GM12878 (cell line): ENCODE data around the gene ANKRD13A. TPM values are rescaled to one million over a fixed set of nuclear protein-coding genes. Genes with fewer than 3 reads are reported as not detected.

Experiments used
- ASH2L ChIP-seq: fragments of 300-600, 200-600 bp; sonication (generic); IDR thresholded peaks from 2 replicates; pipeline ENCODE4 v1.6.1; 2017; ENCODE audit warnings: low read depth, mild to moderate bottlenecking, borderline replicate concordance
- ATF2 ChIP-seq: IDR thresholded peaks from 2 replicates; pipeline ENCODE4 v1.6.1; 2012; ENCODE audit warnings: low read length, inconsistent platforms
- ATF7 ChIP-seq: fragments of 450-650 bp; IDR thresholded peaks from 2 replicates; pipeline ENCODE4 v1.6.1; 2016; ENCODE audit warnings: low read depth, mild to moderate bottlenecking
- BRCA1 ChIP-seq: IDR thresholded peaks from 2 replicates; pipeline ENCODE4 v1.6.1; 2011; ENCODE audit warnings: low read depth, low read length, improper control_type of control experiment
- CHD1 ChIP-seq: IDR thresholded peaks from 2 replicates; pipeline ENCODE4 v1.6.1; 2012; ENCODE audit warnings: low read depth, low read length, improper control_type of control experiment
- CTCF ChIP-seq, 3 experiments: IDR thresholded peaks in 2 of 3; conservative IDR thresholded peaks in 1 of 3; 2 replicates each; pipeline ENCODE4 v1.5.1; 2011; ENCODE audit warnings: low read depth in 3 of 3, low read length in 3 of 3, mild to moderate bottlenecking in 3 of 3, control low read depth in 2 of 3, moderate library complexity in 2 of 3, inconsistent platforms in 1 of 3, mixed read lengths in 1 of 3; ENCODE audit not compliant: control insufficient read depth in 2 of 3, insufficient read depth in 1 of 3; ENCODE audit errors: extremely low read depth in 1 of 3
- GATAD2B ChIP-seq: fragments of 450-650 bp; conservative IDR thresholded peaks from 2 replicates; pipeline ENCODE4 v1.6.1; 2017; ENCODE audit warnings: low read depth, mild to moderate bottlenecking, moderate library complexity
- HDGF ChIP-seq: fragments of 450-650 bp; IDR thresholded peaks from 2 replicates; pipeline ENCODE4 v1.6.1; 2016; ENCODE audit warnings: antibody characterized with exemption
- KLF5 ChIP-seq: fragments of 450-650 bp; IDR thresholded peaks from 2 replicates; pipeline ENCODE4 v1.6.1; 2014; ENCODE audit warnings: mild to moderate bottlenecking; ENCODE audit not compliant: partially characterized antibody
- NFIC ChIP-seq: IDR thresholded peaks from 2 replicates; pipeline ENCODE4 v1.6.1; 2012; ENCODE audit warnings: low read depth, mild to moderate bottlenecking, inconsistent platforms, low read length, moderate library complexity
- NFYA ChIP-seq: IDR thresholded peaks from 2 replicates; pipeline ENCODE4 v1.6.1; 2011; ENCODE audit warnings: low read depth, mild to moderate bottlenecking, low read length, improper control_type of control experiment, borderline replicate concordance
- RAD21 ChIP-seq: IDR thresholded peaks from 2 replicates; pipeline ENCODE4 v1.6.1; 2011; ENCODE audit warnings: mild to moderate bottlenecking, low read depth, low read length, moderate library complexity; ENCODE audit not compliant: insufficient read depth
- RUNX3 ChIP-seq: IDR thresholded peaks from 2 replicates; pipeline ENCODE4 v1.6.1; 2012; ENCODE audit warnings: low read length, inconsistent platforms
- SMAD5 ChIP-seq: IDR thresholded peaks from 2 replicates; pipeline ENCODE4 v1.6.1; 2016; ENCODE audit warnings: antibody characterized with exemption, low read depth
- SPI1 ChIP-seq: IDR thresholded peaks from 2 replicates; pipeline ENCODE4 v1.6.1; 2011; ENCODE audit warnings: low read depth, mild to moderate bottlenecking, low read length, moderate library complexity, borderline replicate concordance; ENCODE audit not compliant: insufficient read depth
- SRF ChIP-seq, 2 experiments: IDR thresholded peaks; 2 replicates each; pipeline ENCODE4 v1.6.1; 2011; ENCODE audit warnings: low read depth in 2 of 2, low read length in 2 of 2, mild to moderate bottlenecking in 1 of 2, moderate library complexity in 1 of 2
- ZSCAN29 ChIP-seq: fragments of 450-650 bp; IDR thresholded peaks from 2 replicates; pipeline ENCODE4 v1.6.1; 2017; ENCODE audit warnings: mild to moderate bottlenecking, moderate library complexity
- polyA plus RNA-seq, 11 experiments: library from polyadenylated mRNA; depleted of rRNA in 4 of 11; unstranded in 6 of 11; stranded (reverse) in 5 of 11; fragments of >200 nt; fragmentation: Nextera tagmentation in 4 of 11; fragmentation: Illumina TruSeq in 1 of 11; extraction: Ambion mirVana in 4 of 11; extraction: Trizol in 1 of 11; gene quantifications; 1 replicate in 1 of 11; 2 replicates in 10 of 11; pipeline versions ENCODE4 v1.2.1 to v1.2.3, GENCODE V29; 2011 to 2016; ENCODE audit warnings: inconsistent platforms in 2 of 11, missing spikeins in 2 of 11, low read depth in 1 of 11
- total RNA-seq, 4 experiments: library from RNA; depleted of rRNA in 3 of 4; stranded (reverse); fragments of >200 nt in 3 of 4; fragmentation: Illumina TruSeq in 1 of 4; extraction: Trizol in 1 of 4; gene quantifications; 2 replicates each; pipeline versions ENCODE4 v1.2.1 to v1.2.3, GENCODE V29; 2013 to 2021
- TF ChIP-seq, protein P1 (sequence below): fragments of 450-650 bp; IDR thresholded peaks from 2 replicates; pipeline ENCODE4 v1.6.1; 2017; ENCODE audit warnings: mild to moderate bottlenecking, low read depth, inconsistent platforms; ENCODE audit not compliant: poor library complexity, severe bottlenecking
- TF ChIP-seq, protein P2 (sequence below): IDR thresholded peaks from 2 replicates; pipeline ENCODE4 v1.6.1; 2011; ENCODE audit warnings: borderline replicate concordance, low read depth, mild to moderate bottlenecking, moderate library complexity, low read length; ENCODE audit not compliant: insufficient read depth, poor library complexity, severe bottlenecking
- TF ChIP-seq, protein P3 (sequence below): fragments of 450-650 bp; IDR thresholded peaks from 2 replicates; pipeline ENCODE4 v1.6.1; 2017; ENCODE audit warnings: mild to moderate bottlenecking

ANKRD13A gene
- total and polyA plus RNA-seq, 10 of the 15 experiments (the other 5 are each of a cell fraction or from before 2014, with no cell fraction given), result 10.2 to 93.4 (median 76.5) TPM

DNA sequence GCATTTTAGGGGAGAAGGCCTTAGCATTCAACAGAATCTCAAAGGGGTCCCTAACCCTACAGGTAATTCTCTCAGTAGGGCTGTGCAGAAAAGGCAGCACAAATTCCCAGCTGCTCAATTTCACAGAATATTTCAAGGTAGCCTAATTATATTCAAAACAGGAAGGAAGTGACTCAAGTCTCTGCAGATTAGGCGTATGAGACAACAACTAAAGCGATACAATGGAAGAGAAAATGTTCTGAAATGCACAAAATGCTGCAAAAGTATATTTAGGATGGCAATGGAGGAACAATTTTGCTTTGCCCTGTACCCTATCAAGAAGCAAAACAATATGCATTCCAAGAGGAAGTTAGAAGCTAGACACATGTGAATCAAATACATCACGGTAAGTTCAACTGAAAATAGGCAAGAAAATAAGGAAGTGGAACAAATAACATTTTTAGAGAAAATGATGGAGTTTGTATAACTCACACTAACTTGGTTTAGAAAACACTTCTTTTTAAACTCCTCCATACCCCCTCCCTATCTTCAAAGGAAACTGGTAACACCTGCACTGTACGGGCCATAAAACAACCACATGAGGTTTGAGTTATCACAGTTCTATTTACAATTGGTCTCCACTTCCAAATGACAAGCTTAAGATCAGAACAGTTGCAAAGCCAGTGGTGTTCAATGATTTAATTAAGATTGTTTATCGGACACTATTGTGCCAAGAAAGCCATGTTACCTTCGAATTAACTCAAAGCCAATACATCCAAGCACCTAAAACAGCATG lies 4.6 kb upstream of the ANKRD13A start (continued):
- TF ChIP-seq, protein P1, sequence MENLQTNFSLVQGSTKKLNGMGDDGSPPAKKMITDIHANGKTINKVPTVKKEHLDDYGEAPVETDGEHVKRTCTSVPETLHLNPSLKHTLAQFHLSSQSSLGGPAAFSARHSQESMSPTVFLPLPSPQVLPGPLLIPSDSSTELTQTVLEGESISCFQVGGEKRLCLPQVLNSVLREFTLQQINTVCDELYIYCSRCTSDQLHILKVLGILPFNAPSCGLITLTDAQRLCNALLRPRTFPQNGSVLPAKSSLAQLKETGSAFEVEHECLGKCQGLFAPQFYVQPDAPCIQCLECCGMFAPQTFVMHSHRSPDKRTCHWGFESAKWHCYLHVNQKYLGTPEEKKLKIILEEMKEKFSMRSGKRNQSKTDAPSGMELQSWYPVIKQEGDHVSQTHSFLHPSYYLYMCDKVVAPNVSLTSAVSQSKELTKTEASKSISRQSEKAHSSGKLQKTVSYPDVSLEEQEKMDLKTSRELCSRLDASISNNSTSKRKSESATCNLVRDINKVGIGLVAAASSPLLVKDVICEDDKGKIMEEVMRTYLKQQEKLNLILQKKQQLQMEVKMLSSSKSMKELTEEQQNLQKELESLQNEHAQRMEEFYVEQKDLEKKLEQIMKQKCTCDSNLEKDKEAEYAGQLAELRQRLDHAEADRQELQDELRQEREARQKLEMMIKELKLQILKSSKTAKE, result no peak
- TF ChIP-seq KLF5, result no peak
- no peak for TF ChIP-seq CTCF (IDR thresholded peaks at IDR 0.05 in 2 of 3, conservative IDR thresholded peaks at IDR 0.05 in 1 of 3; ENCODE audit: control insufficient read depth in 2 of 3, extremely low read depth in 1 of 3, insufficient read depth in 1 of 3, low read depth in 3 of 3, low read length in 3 of 3)
- no peak for TF ChIP-seq GATAD2B
- TF ChIP-seq HDGF, result no peak
- TF ChIP-seq, protein P2, sequence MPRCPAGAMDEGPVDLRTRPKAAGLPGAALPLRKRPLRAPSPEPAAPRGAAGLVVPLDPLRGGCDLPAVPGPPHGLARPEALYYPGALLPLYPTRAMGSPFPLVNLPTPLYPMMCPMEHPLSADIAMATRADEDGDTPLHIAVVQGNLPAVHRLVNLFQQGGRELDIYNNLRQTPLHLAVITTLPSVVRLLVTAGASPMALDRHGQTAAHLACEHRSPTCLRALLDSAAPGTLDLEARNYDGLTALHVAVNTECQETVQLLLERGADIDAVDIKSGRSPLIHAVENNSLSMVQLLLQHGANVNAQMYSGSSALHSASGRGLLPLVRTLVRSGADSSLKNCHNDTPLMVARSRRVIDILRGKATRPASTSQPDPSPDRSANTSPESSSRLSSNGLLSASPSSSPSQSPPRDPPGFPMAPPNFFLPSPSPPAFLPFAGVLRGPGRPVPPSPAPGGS, result no peak
- TF ChIP-seq CHD1, result no peak
- no peak for TF ChIP-seq ASH2L
- TF ChIP-seq RUNX3, result peak; percentile 15; the same call in 1 of the 2 replicates
- no peak for TF ChIP-seq RAD21
- TF ChIP-seq, protein P3, sequence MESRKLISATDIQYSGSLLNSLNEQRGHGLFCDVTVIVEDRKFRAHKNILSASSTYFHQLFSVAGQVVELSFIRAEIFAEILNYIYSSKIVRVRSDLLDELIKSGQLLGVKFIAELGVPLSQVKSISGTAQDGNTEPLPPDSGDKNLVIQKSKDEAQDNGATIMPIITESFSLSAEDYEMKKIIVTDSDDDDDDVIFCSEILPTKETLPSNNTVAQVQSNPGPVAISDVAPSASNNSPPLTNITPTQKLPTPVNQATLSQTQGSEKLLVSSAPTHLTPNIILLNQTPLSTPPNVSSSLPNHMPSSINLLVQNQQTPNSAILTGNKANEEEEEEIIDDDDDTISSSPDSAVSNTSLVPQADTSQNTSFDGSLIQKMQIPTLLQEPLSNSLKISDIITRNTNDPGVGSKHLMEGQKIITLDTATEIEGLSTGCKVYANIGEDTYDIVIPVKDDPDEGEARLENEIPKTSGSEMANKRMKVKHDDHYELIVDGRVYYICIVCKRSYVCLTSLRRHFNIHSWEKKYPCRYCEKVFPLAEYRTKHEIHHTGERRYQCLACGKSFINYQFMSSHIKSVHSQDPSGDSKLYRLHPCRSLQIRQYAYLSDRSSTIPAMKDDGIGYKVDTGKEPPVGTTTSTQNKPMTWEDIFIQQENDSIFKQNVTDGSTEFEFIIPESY, result no peak
- no peak for TF ChIP-seq NFYA
- TF ChIP-seq ATF7, result no peak; the same call in 1 of the 2 replicates
- TF ChIP-seq ZSCAN29, result no peak
- TF ChIP-seq SRF (IDR thresholded peaks at IDR 0.05; ENCODE audit: low read depth in 2 of 2, low read length in 2 of 2), result no peak
- no peak for TF ChIP-seq SMAD5
- TF ChIP-seq NFIC, result peak; percentile 33; the same call in 1 of the 2 replicates
- TF ChIP-seq SPI1, result peak; percentile 77
- no peak for TF ChIP-seq BRCA1
- TF ChIP-seq ATF2, result 0 out of 2 replicates have a peak, but pooled peaks have one; percentile 50
